ENCODE measurements around the gene KAT8. TPM values are rescaled to one million over a fixed set of nuclear protein-coding genes. Genes with fewer than 3 reads are reported as not detected.

KAT8 gene
- total and polyA plus RNA-seq, 2 of the 13 experiments (the other 11 are each of a cell fraction or from before 2014, with no cell fraction given), result 79.0 to 84.2 TPM

DNA sequence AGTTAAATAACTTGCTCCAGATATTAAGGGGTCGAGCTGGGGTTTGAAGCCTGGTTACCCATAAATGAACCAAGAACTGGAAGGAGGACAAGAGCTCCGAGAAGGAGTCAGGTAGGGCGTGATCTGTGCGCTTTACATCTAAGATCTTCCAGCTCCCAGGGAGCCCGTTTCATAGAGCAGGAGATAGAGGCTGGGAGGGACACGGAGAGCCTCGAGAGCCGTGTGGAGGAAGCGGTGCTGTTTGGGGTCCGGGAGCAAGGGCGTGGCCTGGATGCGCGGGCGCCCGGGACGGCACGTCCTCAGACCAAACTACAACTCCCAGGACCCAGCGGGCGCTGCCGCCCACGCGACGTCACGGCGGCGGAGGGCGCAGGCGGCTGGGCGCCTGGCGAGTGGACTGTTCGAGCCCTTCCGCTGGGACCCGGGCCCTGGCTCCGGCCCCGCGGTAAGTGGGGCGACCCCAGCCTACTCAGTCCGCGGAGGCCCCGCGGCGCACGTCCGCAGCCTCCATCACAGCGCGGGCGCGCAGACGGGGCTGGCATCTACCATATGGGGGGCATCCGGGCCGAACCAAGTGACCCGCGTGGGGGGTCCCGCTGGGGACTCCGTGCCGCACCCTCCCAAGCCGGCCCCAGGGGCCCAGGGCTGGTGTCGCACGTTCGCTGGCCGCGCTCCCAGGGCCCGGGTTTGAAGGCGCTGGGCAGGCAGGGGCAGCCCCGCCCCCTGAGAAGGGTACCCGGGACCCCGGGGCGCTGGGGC, 9.2 kb upstream of the KAT8 start, which contains the start of gene BCKDK (continued):
- TF ChIP-seq GABPA (IDR thresholded peaks at IDR 0.05; ENCODE audit: low read depth, low read length) (peak; percentile 59), GABPA (CRISPR knock-in tag; IDR thresholded peaks at IDR 0.05; ENCODE audit: low read depth) (peak; percentile 70), NR1H2 (CRISPR knock-in tag; IDR thresholded peaks at IDR 0.05; ENCODE audit: borderline replicate concordance, low read depth) (no peak), NCOA2 (CRISPR knock-in tag; IDR thresholded peaks at IDR 0.05) (no peak; the same call in none of the 2 replicates), SIX4 (CRISPR knock-in tag; IDR thresholded peaks at IDR 0.05) (no peak; the same call in 1 of the 2 replicates), ZC3H4 (CRISPR knock-in tag; IDR thresholded peaks at IDR 0.05; ENCODE audit: borderline replicate concordance) (no peak), JUNB (CRISPR knock-in tag; IDR thresholded peaks at IDR 0.05; ENCODE audit: borderline replicate concordance) (no peak), PHF20 (CRISPR knock-in tag; IDR thresholded peaks at IDR 0.05) (peak; percentile 70), TP53 (CRISPR knock-in tag; conservative IDR thresholded peaks at IDR 0.05) (no peak), JUN (CRISPR knock-in tag; IDR thresholded peaks at IDR 0.05) (no peak), THYN1 (CRISPR knock-in tag; IDR thresholded peaks at IDR 0.05; ENCODE audit: borderline replicate concordance, low read depth) (no peak), ZNF546 (CRISPR knock-in tag; conservative IDR thresholded peaks at IDR 0.05) (no peak), ZNF333 (CRISPR knock-in tag; IDR thresholded peaks at IDR 0.05; ENCODE audit: borderline replicate concordance) (peak; percentile 60; the same call in 1 of the 2 replicates), MEIS1 (CRISPR knock-in tag; IDR thresholded peaks at IDR 0.05; ENCODE audit: borderline replicate concordance) (no peak), CCAR2 (optimal IDR thresholded peaks at IDR 0.05; ENCODE audit: low read depth, low read length) (no peak), ZNF781 (CRISPR knock-in tag; IDR thresholded peaks at IDR 0.05; ENCODE audit: borderline replicate concordance, not compliant biosample characterization) (no peak), ZNF644 (CRISPR knock-in tag; IDR thresholded peaks at IDR 0.05; ENCODE audit: low read depth) (no peak), ELF1 (CRISPR knock-in tag; IDR thresholded peaks at IDR 0.05) (peak; percentile 42)
- TF ChIP-seq, protein P1, sequence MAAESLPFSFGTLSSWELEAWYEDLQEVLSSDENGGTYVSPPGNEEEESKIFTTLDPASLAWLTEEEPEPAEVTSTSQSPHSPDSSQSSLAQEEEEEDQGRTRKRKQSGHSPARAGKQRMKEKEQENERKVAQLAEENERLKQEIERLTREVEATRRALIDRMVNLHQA (CRISPR knock-in tag; IDR thresholded peaks at IDR 0.05), result no peak
- TF ChIP-seq, protein P2, sequence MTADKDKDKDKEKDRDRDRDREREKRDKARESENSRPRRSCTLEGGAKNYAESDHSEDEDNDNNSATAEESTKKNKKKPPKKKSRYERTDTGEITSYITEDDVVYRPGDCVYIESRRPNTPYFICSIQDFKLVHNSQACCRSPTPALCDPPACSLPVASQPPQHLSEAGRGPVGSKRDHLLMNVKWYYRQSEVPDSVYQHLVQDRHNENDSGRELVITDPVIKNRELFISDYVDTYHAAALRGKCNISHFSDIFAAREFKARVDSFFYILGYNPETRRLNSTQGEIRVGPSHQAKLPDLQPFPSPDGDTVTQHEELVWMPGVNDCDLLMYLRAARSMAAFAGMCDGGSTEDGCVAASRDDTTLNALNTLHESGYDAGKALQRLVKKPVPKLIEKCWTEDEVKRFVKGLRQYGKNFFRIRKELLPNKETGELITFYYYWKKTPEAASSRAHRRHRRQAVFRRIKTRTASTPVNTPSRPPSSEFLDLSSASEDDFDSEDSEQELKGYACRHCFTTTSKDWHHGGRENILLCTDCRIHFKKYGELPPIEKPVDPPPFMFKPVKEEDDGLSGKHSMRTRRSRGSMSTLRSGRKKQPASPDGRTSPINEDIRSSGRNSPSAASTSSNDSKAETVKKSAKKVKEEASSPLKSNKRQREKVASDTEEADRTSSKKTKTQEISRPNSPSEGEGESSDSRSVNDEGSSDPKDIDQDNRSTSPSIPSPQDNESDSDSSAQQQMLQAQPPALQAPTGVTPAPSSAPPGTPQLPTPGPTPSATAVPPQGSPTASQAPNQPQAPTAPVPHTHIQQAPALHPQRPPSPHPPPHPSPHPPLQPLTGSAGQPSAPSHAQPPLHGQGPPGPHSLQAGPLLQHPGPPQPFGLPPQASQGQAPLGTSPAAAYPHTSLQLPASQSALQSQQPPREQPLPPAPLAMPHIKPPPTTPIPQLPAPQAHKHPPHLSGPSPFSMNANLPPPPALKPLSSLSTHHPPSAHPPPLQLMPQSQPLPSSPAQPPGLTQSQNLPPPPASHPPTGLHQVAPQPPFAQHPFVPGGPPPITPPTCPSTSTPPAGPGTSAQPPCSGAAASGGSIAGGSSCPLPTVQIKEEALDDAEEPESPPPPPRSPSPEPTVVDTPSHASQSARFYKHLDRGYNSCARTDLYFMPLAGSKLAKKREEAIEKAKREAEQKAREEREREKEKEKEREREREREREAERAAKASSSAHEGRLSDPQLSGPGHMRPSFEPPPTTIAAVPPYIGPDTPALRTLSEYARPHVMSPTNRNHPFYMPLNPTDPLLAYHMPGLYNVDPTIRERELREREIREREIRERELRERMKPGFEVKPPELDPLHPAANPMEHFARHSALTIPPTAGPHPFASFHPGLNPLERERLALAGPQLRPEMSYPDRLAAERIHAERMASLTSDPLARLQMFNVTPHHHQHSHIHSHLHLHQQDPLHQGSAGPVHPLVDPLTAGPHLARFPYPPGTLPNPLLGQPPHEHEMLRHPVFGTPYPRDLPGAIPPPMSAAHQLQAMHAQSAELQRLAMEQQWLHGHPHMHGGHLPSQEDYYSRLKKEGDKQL (CRISPR knock-in tag; IDR thresholded peaks at IDR 0.05; ENCODE audit: low read depth), result no peak
- TF ChIP-seq, protein P3, sequence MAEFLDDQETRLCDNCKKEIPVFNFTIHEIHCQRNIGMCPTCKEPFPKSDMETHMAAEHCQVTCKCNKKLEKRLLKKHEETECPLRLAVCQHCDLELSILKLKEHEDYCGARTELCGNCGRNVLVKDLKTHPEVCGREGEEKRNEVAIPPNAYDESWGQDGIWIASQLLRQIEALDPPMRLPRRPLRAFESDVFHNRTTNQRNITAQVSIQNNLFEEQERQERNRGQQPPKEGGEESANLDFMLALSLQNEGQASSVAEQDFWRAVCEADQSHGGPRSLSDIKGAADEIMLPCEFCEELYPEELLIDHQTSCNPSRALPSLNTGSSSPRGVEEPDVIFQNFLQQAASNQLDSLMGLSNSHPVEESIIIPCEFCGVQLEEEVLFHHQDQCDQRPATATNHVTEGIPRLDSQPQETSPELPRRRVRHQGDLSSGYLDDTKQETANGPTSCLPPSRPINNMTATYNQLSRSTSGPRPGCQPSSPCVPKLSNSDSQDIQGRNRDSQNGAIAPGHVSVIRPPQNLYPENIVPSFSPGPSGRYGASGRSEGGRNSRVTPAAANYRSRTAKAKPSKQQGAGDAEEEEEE (CRISPR knock-in tag; IDR thresholded peaks at IDR 0.05; ENCODE audit: borderline replicate concordance), result no peak
- TF ChIP-seq, protein P4, sequence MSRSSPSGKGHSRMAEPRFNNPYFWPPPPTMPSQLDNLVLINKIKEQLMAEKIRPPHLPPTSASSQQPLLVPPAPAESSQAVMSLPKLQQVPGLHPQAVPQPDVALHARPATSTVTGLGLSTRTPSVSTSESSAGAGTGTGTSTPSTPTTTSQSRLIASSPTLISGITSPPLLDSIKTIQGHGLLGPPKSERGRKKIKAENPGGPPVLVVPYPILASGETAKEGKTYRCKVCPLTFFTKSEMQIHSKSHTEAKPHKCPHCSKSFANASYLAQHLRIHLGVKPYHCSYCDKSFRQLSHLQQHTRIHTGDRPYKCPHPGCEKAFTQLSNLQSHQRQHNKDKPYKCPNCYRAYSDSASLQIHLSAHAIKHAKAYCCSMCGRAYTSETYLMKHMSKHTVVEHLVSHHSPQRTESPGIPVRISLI (CRISPR knock-in tag; IDR thresholded peaks at IDR 0.05; ENCODE audit: borderline replicate concordance), result no peak

Data from HepG2 (cell line).